Mucosa of rectum (tissue), 2 donors: ENCODE data around the gene CLCA2.

Experiments
- H3K27ac ChIP-seq, 2 donors: one replicate each; pipeline ENCODE4 v1.7.0; 2013; ENCODE audit warnings: inconsistent platforms in 2 of 2, low read depth in 2 of 2, low read length in 2 of 2
- H3K27me3 ChIP-seq, 2 donors: one replicate each; pipeline ENCODE4 v1.7.0; 2013; ENCODE audit warnings: low read length in 2 of 2; ENCODE audit not compliant: control insufficient read depth in 2 of 2, insufficient read depth in 2 of 2
- H3K36me3 ChIP-seq, 2 donors: one replicate each; pipeline ENCODE4 v1.7.0; 2013; ENCODE audit warnings: low read length in 2 of 2; ENCODE audit not compliant: control insufficient read depth in 2 of 2, insufficient read depth in 2 of 2
- H3K4me1 ChIP-seq, 2 donors: one replicate each; pipeline ENCODE4 v1.7.0; 2013; ENCODE audit warnings: low read length in 2 of 2, mild to moderate bottlenecking in 1 of 2; ENCODE audit not compliant: control insufficient read depth in 2 of 2, insufficient read depth in 2 of 2
- H3K4me3 ChIP-seq, 2 donors: one replicate each; pipeline ENCODE4 v1.7.0; 2013; ENCODE audit warnings: low read length in 2 of 2
- H3K9ac ChIP-seq, 2 donors: one replicate each; pipeline ENCODE4 v1.7.0; 2013; ENCODE audit warnings: low read length in 2 of 2, low read depth in 1 of 2, mild to moderate bottlenecking in 1 of 2
- H3K9me3 ChIP-seq, 2 donors: one replicate each; pipeline ENCODE4 v1.7.0; 2013; ENCODE audit warnings: low read length in 2 of 2; ENCODE audit not compliant: control insufficient read depth in 2 of 2
- donor health status: healthy.
- donor health status: Normal muscosa, but diverticular disease.

The CLCA2 gene

DNA sequence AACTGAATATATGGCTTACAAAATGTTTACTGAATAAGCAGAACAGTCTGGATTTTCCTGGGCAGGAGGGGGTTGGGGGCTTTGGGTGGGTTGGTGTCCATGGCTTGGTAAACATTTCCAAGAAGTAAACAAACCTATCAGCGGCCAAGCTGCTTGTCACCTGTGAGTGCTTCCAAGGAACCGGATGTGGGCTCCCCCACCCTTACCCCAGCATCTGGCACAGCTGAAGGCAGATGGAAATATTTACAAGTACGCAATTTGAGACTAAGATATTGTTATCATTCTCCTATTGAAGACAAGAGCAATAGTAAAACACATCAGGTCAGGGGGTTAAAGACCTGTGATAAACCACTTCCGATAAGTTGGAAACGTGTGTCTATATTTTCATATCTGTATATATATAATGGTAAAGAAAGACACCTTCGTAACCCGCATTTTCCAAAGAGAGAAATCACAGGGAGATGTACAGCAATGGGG lies 44.6 kb downstream of the CLCA2 start, which contains the start of gene CLCA1:
Gene CLCA1, plus strand, starts transcription at position 427 of the 477 bp plus-strand sequence. Its CDS starts 45 bp downstream, at position 472.
- Histone ChIP-seq H3K9ac (no peak within 1 kb of the TSS), H3K27ac (no peak within 1 kb of the TSS), H3K36me3 (no peaks in the 10 kb centered on the region), H3K9me3 (no peaks in the 10 kb centered on the region), H3K4me1 (no peaks in the 10 kb centered on the region), H3K4me3 (peak within 1 kb of the TSS; percentile 54 to 60), H3K27me3 (no peaks in the 10 kb centered on the region)

DNA sequence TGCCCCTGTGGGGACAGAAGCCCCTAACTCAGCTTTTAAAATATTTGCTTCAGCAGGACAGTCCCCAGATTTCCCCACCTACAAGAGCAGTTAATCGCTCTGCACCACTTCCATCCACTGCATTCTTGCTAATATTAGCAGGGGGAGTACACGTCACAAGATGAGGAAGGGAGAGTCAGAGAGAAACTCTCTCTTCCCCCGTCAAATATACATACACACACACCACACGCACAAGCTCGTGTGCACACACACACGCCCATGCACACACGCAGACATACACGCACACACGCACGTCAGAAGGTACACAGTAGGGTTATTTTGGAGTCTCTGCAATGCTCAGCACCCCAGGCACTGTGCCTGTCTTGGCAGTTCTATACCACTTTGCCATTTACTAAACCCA lies 46.9 kb downstream of the CLCA2 start:
- no peaks in the 10 kb centered on the region for H3K9me3 ChIP-seq
- peak overlapping the region; percentile 22 to 60 for H3K4me3 ChIP-seq
- H3K27ac ChIP-seq = no peak overlapping the region
- H3K9ac ChIP-seq = no peak overlapping the region
- no peaks in the 10 kb centered on the region for H3K27me3 ChIP-seq
- no peaks in the 10 kb centered on the region for H3K4me1 ChIP-seq
- H3K36me3 ChIP-seq = no peaks in the 10 kb centered on the region

DNA sequence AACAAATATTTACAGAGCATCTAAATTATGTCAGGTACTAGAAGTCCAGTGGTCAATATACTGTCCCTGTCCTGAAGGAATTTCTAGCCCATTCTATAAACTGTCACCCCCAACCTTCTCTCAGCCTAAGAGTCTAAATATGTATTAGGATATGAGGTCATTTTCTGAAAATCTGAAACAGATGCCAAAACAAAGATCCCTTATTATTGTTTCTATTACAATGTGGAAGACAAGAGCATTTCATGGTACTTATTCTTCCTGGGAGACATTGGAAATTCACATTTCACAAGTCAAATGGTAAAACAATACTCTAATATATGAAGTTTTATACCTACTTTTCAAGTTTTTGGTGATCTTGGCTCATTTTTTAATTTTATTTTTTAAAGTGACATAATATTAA lies 47.3 kb downstream of the CLCA2 start:
- H3K4me1 ChIP-seq = no peaks in the 10 kb centered on the region
- H3K9ac ChIP-seq = no peak overlapping the region
- no peaks in the 10 kb centered on the region for H3K36me3 ChIP-seq
- no peaks in the 10 kb centered on the region for H3K9me3 ChIP-seq
- peak overlapping the region; percentile 22 to 60 for H3K4me3 ChIP-seq
- H3K27me3 ChIP-seq = no peaks in the 10 kb centered on the region
- no peak overlapping the region for H3K27ac ChIP-seq

DNA sequence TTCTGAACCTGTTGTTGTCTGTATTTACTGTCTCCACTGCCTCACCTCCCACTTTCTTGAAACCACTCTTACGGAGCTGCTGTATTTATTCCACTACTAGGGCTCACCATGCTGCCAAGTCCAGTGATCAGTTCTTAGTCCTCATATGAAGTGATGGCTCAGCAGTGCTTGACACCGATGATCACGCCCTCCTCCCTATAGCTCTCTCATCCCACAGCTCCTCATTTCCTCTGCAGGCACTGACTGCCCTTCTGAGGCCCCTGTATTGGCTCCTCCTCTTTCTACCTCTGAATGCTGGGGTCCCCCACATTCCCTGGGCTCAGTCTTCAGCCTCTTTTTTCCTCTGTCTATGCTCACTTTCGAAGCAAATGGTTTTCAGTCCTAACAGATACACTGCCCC lies 48.2 kb downstream of the CLCA2 start:
- no peak overlapping the region for H3K27ac ChIP-seq
- no peak overlapping the region for H3K9ac ChIP-seq
- peak overlapping the region in 1 of 2 donors; percentile 41 for H3K4me3 ChIP-seq
- H3K9me3 ChIP-seq = no peaks in the 10 kb centered on the region
- H3K4me1 ChIP-seq = no peaks in the 10 kb centered on the region
- no peaks in the 10 kb centered on the region for H3K36me3 ChIP-seq
- no peaks in the 10 kb centered on the region for H3K27me3 ChIP-seq

DNA sequence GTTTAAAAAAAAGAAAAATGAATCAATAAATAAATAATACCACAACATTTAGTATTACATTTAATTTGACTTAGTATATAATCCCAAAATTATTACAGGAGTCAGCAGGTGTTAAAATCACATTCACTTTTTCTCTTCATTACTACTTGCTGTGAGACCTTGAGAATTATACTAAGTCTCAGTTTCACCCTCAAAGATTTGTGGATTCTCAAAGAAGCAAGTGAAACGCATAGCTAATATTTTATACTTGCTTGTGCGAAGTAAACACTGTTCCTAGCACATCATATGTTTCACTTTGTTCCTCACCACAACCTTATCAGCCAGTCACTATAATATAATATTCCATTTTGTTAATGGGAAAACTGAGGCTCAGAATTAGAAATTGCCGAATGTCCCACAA lies 48.8 kb downstream of the CLCA2 start:
- Histone ChIP-seq H3K27ac (no peak overlapping the region), H3K9ac (no peak overlapping the region), H3K4me1 (no peaks in the 10 kb centered on the region), H3K4me3 (no peak overlapping the region), H3K27me3 (no peaks in the 10 kb centered on the region), H3K9me3 (no peaks in the 10 kb centered on the region), H3K36me3 (no peaks in the 10 kb centered on the region)

GRCh38 chr1:86477256-86477655 lies 53.3 kb downstream of the CLCA2 start:
- Histone ChIP-seq H3K9me3 (no peaks in the 10 kb centered on the region), H3K4me3 (no peak overlapping the region), H3K27ac (no peak overlapping the region), H3K4me1 (no peaks in the 10 kb centered on the region), H3K36me3 (no peaks in the 10 kb centered on the region), H3K9ac (no peak overlapping the region), H3K27me3 (no peaks in the 10 kb centered on the region)

- H3K9me3 ChIP-seq = no peaks in the 10 kb centered on the region
- H3K36me3 ChIP-seq = no peaks in the 10 kb centered on the region
- H3K4me3 ChIP-seq = no peak overlapping the region
- H3K27ac ChIP-seq = no peak overlapping the region
- H3K27me3 ChIP-seq = no peaks in the 10 kb centered on the region
- H3K4me1 ChIP-seq = no peaks in the 10 kb centered on the region
- no peak overlapping the region for H3K9ac ChIP-seq
These were observed 53.7 kb downstream of the CLCA2 start for GRCh38 chr1:86477682-86478081.

DNA sequence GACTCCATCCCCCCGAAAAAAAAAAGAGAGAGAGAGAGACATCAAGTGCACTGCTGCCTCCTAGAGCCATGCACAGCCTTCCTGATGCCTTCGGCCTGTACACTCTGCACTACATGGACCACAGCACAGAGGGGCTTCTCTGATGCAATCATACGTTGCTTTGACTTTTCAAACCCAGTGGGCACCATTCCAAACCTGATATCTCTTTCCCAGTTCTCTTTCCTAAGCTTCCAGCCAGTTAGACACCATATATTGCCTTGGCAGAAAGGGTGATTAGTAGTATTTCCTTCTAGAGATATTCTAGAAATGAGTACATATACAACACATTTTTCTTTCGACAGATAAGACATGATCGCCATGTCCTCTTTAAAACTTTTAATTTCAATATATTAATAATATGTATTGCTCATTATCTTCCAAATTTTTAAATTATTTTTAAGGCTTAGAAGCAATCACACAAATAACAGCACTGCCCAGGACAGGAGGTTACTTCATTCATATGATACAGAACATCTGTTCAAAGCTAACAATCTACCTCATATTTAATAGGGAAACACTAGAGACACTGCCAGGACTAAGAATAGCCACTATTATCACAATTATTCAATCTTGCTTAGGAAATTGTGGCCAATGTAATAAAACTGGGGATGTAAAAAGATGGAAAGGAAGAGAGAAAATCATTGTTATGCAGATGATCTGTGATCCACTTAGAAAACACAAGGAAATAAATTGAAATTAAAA lies 54.6 kb downstream of the CLCA2 start:
- no peak overlapping the region for H3K27ac ChIP-seq
- H3K4me3 ChIP-seq = no peak overlapping the region
- no peak overlapping the region for H3K9ac ChIP-seq
- no peaks in the 10 kb centered on the region for H3K27me3 ChIP-seq
- no peaks in the 10 kb centered on the region for H3K9me3 ChIP-seq
- H3K36me3 ChIP-seq = no peaks in the 10 kb centered on the region
- H3K4me1 ChIP-seq = no peaks in the 10 kb centered on the region

DNA sequence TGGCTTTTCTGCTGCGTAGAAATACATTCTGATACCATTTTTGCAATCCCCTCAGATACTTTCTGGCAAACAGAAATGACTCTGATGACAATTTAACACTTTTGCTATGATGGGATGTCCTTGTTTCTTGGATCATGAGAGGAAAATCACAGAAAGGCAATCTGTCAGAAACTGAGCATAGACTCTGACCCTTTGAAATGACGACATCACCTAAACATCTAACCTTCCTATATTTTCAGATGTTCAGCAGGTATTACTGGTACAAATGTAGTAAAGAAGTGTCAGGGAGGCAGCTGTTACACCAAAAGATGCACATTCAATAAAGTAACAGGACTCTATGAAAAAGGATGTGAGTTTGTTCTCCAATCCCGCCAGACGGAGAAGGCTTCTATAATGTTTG lies 58.0 kb downstream of the CLCA2 start:
- Histone ChIP-seq H3K4me3 (no peak overlapping the region), H3K27ac (no peak overlapping the region), H3K4me1 (no peaks in the 10 kb centered on the region), H3K9ac (no peak overlapping the region), H3K9me3 (no peaks in the 10 kb centered on the region), H3K27me3 (no peaks in the 10 kb centered on the region), H3K36me3 (no peaks in the 10 kb centered on the region)

DNA sequence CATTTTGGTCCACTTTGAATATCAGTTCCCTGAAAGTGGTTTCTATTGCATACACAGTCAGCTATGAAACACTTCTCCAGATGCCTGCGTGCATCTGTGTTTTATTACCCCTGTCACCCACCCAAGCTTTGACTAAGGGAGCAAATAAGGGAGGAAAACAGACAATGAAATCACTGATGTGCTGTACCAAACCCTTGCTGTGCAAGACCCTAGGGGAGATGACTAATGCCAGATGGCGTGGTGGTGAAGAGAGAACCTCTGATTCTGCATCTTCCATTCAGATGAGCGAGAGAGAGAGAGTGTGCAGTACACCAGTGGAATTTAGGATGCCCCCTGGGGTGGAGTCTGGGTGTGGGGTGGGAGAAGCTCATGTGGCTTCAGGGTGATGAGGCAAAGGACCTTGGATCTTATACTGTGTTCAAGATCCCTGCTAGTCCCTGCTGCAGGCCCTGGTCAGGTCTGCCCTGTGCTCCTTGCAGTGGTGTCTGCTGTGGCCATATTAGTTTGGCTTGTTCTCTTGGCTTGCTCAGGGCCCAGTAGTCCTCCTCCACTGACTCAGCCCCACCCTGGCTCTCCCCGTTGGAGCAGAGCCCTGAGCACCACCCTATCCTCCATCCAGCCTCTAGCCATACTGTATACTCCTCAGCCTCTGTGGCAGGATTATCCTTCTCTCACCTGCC lies 63.3 kb downstream of the CLCA2 start:
- H3K27ac ChIP-seq = no peak overlapping the region
- H3K27me3 ChIP-seq = no peaks in the 10 kb centered on the region

More for the DNA sequence above, 63.3 kb downstream of the CLCA2 start:
- Histone ChIP-seq H3K9me3 (no peaks in the 10 kb centered on the region), H3K4me1 (peaks cover 0 to 3% of the 10 kb centered on the region in 2 donors), H3K36me3 (no peaks in the 10 kb centered on the region), H3K4me3 (no peak overlapping the region), H3K9ac (no peak overlapping the region)
